H1 (cell line): ENCODE measurements around the gene PODN.
A peak's percentile ranks its signal among the peaks of the same experiment; 100 is the strongest.

Source experiments
- CBX5 ChIP-seq: fragments of 300-800, 300-1000 bp; sonication (generic); IDR thresholded peaks from 2 replicates; pipeline ENCODE4 v1.7.1; 2016; ENCODE audit warnings: antibody characterized with exemption, low read length, low read depth
- CBX8 ChIP-seq: fragments of 300-800, 300-1000 bp; sonication (generic); IDR thresholded peaks from 2 replicates; pipeline ENCODE4 v1.7.1; 2016; ENCODE audit warnings: low read depth, low read length, borderline replicate concordance
- CEBPB ChIP-seq: IDR thresholded peaks from 2 replicates; pipeline ENCODE4 v1.6.1; 2012; ENCODE audit warnings: low read depth, low read length
- CTCF ChIP-seq, 3 experiments: IDR thresholded peaks; 1 replicate in 2 of 3; 2 replicates in 1 of 3; pipeline versions ENCODE4 v1.5.1 to v1.6.1; 2011; ENCODE audit warnings: low read length in 3 of 3, mild to moderate bottlenecking in 3 of 3, inconsistent platforms in 2 of 3, low read depth in 1 of 3, moderate library complexity in 1 of 3; ENCODE audit not compliant: insufficient read depth in 1 of 3; ENCODE audit errors: control extremely low read depth in 1 of 3
- KDM1A ChIP-seq: fragments of 200-600, 300-600 bp; sonication (generic); IDR thresholded peaks from 2 replicates; pipeline ENCODE4 v1.7.1; 2016; ENCODE audit warnings: mild to moderate bottlenecking, low read length, borderline replicate concordance
- MAFK ChIP-seq: IDR thresholded peaks from 2 replicates; pipeline ENCODE4 v1.6.1; 2012; ENCODE audit warnings: low read depth, mild to moderate bottlenecking, improper control_type of control experiment, low read length
- POLR2A ChIP-seq, 2 experiments: IDR thresholded peaks; 1 replicate in 1 of 2; 2 replicates in 1 of 2; pipeline ENCODE4 v1.6.1; 2011; ENCODE audit warnings: low read depth in 2 of 2, low read length in 2 of 2, mild to moderate bottlenecking in 2 of 2; ENCODE audit errors: control extremely low read depth in 1 of 2
- RNF2 ChIP-seq: fragments of 200-900, 300-1000 bp; sonication (generic); IDR thresholded peaks from 2 replicates; pipeline ENCODE4 v1.7.1; 2016; ENCODE audit warnings: borderline replicate concordance, low read depth, mild to moderate bottlenecking, antibody characterized with exemption, low read length; ENCODE audit not compliant: poor library complexity, severe bottlenecking; ENCODE audit errors: missing control alignments

- no peak for TF ChIP-seq RNF2
- TF ChIP-seq POLR2A (IDR thresholded peaks at IDR 0.05; ENCODE audit: control extremely low read depth in 1 of 2, low read depth in 2 of 2, low read length in 2 of 2) = no peak
- peak in 2 of 3 experiments; percentile 56 to 58; a peak in 3 of 4 replicates for TF ChIP-seq CTCF (IDR thresholded peaks at IDR 0.05; ENCODE audit: control extremely low read depth in 1 of 3, insufficient read depth in 1 of 3, low read depth in 1 of 3, low read length in 3 of 3)
- TF ChIP-seq KDM1A = no peak
- no peak for TF ChIP-seq MAFK
- no peak for TF ChIP-seq CBX5
- TF ChIP-seq CEBPB = no peak
- no peak for TF ChIP-seq CBX8
Measured at GRCh38 chr1:53087332-53088285, 25.6 kb downstream of the PODN start.
